Activated T-cell treated with anti-CD3 and anti-CD28 coated beads, Interleukin-2, amount 50 U/mL, for 48 hours (primary cell): Measurements from ENCODE around the gene WDR55.
"Not testable (repeated sequence)": the region's sequence is repeated elsewhere in the genome, so short reads cannot be mapped to it uniquely, and the experiment has no call there.

ENCODE experiments used
- DNase-seq, 2 experiments: peaks; one replicate each; pipeline ENCODE4 v3.0.0-alpha.2; 2020

WDR55 gene

DNA sequence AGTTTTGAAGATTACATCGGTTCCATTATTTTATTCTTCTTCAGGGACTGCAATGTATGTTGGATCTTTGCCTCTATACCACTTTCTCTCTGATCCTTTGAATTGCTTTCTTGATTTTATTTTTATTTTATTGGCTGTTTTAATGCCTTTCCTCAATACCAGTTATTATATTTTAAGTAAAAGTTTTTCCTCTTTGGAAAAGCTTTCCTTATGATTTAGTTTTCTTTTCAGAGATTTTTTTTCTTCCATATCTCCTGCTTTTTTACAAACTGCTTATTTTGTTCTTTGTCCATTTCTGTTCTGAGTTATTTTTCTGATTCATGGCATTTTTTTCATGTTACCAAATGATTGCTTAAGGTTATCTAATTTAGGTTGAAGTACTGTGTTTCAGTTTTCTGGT is 47.1 kb downstream of the WDR55 start:
- no peak for DNase-seq

DNA sequence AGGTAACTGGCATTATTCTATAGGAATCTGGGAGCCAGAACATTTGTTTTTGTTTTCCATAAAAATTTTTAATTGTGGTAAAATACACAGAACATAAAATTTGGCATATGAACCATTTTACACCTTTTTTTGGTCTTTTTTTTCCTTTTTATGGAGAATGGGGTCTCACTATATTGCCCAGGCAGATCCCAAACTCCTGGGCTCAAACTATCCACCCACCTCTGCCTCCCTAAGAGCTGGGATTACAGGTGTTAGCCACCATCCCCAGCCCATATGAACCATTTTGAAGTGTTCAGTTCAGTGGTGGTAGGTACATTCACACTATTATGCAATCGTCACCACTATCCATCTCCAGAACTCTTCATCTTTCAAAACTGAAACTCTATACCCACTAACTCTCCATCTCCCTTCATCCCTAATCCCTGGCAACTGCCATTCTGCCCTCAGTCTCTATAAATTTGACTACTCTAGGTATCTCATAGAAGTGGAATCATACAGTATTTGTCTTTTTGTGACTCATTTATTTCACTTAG is 48.9 kb downstream of the WDR55 start:
- DNase-seq = no peak

DNA sequence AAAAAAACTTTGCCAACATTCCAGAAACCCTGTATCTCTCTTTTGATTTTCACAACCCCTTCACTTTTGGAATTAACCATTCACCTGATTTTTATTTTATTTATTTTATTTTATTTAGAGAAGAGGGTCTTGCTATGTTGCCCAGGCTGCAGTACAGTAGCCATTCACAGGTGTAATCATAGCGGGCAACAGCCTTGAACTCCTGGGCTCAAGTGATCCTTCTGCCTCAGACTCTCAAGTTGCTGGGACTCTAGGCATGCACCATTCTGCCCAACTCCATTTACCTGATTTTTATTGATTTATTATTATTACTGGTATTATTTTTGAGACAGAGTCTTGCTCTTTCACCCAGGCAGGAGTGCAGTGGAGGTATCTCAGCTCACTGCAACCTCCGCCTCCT is 51.5 kb downstream of the WDR55 start:
- not testable (repeated sequence) for DNase-seq

DNA sequence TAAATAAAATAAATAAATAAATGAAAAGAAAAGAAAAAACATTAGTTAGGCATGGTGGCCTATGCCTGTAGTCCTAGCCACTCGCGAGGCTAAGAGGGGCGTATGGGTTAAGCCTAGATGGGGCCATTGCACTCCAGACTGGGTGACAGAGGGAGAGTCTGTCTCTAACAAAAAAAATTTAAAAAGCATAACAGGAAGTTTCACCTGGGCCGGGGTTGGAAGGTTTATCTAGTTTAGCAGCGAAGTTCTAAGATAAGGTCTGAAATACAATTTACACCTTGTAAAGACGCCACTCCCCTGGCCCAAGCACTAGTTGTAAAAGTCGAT is 53.5 kb downstream of the WDR55 start:
- no peak for DNase-seq

GRCh38 chr5:140720738-140721137 is 56.0 kb downstream of the WDR55 start:
- not testable (repeated sequence) for DNase-seq

DNA sequence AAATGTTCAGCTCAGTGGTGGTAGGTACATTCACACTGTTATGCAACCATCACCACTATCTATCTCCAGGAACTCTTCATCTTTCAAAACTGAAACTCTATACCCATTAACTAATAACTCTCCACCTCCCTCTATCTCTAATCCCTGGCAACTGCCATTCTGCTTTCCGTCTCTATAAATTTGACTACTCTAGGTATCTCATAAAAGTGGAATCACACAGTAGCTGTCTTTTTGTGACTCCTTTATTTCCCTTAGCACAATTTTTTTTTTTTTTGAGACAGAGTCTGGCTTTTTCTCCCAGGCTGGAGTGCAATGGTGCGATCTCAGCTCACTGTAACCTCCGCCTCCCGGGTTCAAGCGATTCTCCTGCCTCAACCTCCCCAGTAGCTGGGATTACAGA is 56.7 kb downstream of the WDR55 start:
- not testable (repeated sequence) for DNase-seq
